Astrocyte (in vitro differentiated cells and primary cell): ENCODE results near the gene ELMO1. TPM values are rescaled to one million over a fixed set of nuclear protein-coding genes. Genes with fewer than 3 reads are reported as not detected.

Experiments
- DNase-seq: peaks from one replicate; pipeline ENCODE4 v3.0.0-alpha.2; 2010; ENCODE audit warnings: low read depth
- FAIRE-seq: peaks from 2 replicates; lab custom pipeline; 2011; peaks lifted over from hg19 to GRCh38; lab: Jason Lieb, UNC
- H2AFZ ChIP-seq: 2 replicates; pipeline ENCODE4 v1.6.0; 2012; ENCODE audit warnings: low read depth, low read length, inconsistent platforms
- H3K27ac ChIP-seq: 2 replicates; pipeline ENCODE4 v1.5.1; 2011; ENCODE audit warnings: low read depth, low read length, inconsistent platforms
- H3K27me3 ChIP-seq: 2 replicates; pipeline ENCODE4 v1.6.0; 2011; ENCODE audit warnings: low read length, inconsistent platforms; ENCODE audit not compliant: insufficient read depth
- H3K36me3 ChIP-seq: 2 replicates; pipeline ENCODE4 v1.5.1; 2011; ENCODE audit warnings: low read length, inconsistent platforms; ENCODE audit not compliant: insufficient read depth
- H3K4me1 ChIP-seq: 2 replicates; pipeline ENCODE4 v1.5.1; 2011; ENCODE audit warnings: low read length, inconsistent platforms; ENCODE audit not compliant: insufficient read depth
- H3K4me2 ChIP-seq: 2 replicates; pipeline ENCODE4 v1.6.0; 2012; ENCODE audit warnings: low read length, inconsistent platforms
- H3K4me3 ChIP-seq: 2 replicates; pipeline ENCODE4 v1.5.1; 2011; ENCODE audit warnings: low read depth, mild to moderate bottlenecking, low read length, inconsistent platforms; ENCODE audit not compliant: insufficient read depth
- H3K79me2 ChIP-seq: 2 replicates; pipeline ENCODE4 v1.6.0; 2012; ENCODE audit warnings: mild to moderate bottlenecking, low read length, inconsistent platforms; ENCODE audit not compliant: insufficient read depth
- H3K9ac ChIP-seq: 2 replicates; pipeline ENCODE4 v1.6.0; 2012; ENCODE audit warnings: mild to moderate bottlenecking, low read length, inconsistent platforms
- H3K9me3 ChIP-seq: 2 replicates; pipeline ENCODE4 v1.5.1; 2012; ENCODE audit warnings: low read depth, mild to moderate bottlenecking, low read length, inconsistent platforms; ENCODE audit not compliant: insufficient read depth
- H4K20me1 ChIP-seq: 2 replicates; pipeline ENCODE4 v1.6.0; 2012; ENCODE audit warnings: low read length, inconsistent platforms; ENCODE audit not compliant: insufficient read depth
- H3K27ac Mint-ChIP-seq: one replicate; pipeline ENCODE4 v1.8.0; 2021; ENCODE audit warnings: mild to moderate bottlenecking, mixed read lengths; ENCODE audit not compliant: unreplicated experiment
- H3K27me3 Mint-ChIP-seq: one replicate; pipeline ENCODE4 v1.8.0; 2021; ENCODE audit warnings: low read depth, mixed read lengths; ENCODE audit not compliant: unreplicated experiment
- H3K36me3 Mint-ChIP-seq: one replicate; pipeline ENCODE4 v1.8.0; 2021; ENCODE audit warnings: low read depth, mixed read lengths; ENCODE audit not compliant: unreplicated experiment
- H3K4me1 Mint-ChIP-seq: one replicate; pipeline ENCODE4 v1.8.0; 2021; ENCODE audit warnings: low read depth, mixed read lengths; ENCODE audit not compliant: unreplicated experiment
- H3K4me3 Mint-ChIP-seq: one replicate; pipeline ENCODE4 v1.8.0; 2021; ENCODE audit warnings: mild to moderate bottlenecking, moderate library complexity, mixed read lengths; ENCODE audit not compliant: unreplicated experiment
- H3K9me3 Mint-ChIP-seq: one replicate; pipeline ENCODE4 v1.8.0; 2021; ENCODE audit warnings: mild to moderate bottlenecking, mixed read lengths; ENCODE audit not compliant: unreplicated experiment
- EZH2 ChIP-seq: IDR thresholded peaks from 2 replicates; pipeline ENCODE4 v1.6.1; 2012; ENCODE audit warnings: mild to moderate bottlenecking, low read length, inconsistent platforms; ENCODE audit not compliant: insufficient read depth
- total RNA-seq: library from RNA; stranded (reverse); gene quantifications from 2 replicates; pipeline ENCODE4 v1.2.1, GENCODE V29; 2021
- TF ChIP-seq, protein P1 (sequence below): IDR thresholded peaks from 2 replicates; pipeline ENCODE4 v1.5.1; 2011; ENCODE audit warnings: low read depth, mild to moderate bottlenecking, inconsistent platforms, low read length, moderate library complexity; ENCODE audit not compliant: insufficient read depth

The ELMO1 gene
- total RNA-seq, 1 donor from 2014 or later: 20.4 TPM

DNA sequence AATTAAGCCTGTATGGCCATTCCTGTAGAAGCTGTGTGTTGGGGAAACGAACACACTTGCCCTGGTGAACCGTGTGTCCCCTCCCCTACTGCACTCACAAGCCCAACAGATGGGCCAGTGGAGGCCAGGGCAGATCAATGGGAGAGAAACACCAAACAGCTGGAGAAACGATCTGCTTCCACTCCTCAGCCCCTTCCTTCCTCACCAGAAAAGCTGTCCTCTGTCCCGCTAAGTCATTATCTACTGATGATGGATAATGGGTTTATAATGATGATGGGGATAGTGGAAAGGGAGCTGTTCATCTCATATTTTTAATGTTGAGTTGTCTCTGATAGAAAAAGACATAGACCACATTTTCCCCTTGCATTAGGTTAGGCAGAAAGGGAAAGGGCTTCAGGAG lies 99.7 kb downstream of the ELMO1 start:
- TF ChIP-seq, protein P1, sequence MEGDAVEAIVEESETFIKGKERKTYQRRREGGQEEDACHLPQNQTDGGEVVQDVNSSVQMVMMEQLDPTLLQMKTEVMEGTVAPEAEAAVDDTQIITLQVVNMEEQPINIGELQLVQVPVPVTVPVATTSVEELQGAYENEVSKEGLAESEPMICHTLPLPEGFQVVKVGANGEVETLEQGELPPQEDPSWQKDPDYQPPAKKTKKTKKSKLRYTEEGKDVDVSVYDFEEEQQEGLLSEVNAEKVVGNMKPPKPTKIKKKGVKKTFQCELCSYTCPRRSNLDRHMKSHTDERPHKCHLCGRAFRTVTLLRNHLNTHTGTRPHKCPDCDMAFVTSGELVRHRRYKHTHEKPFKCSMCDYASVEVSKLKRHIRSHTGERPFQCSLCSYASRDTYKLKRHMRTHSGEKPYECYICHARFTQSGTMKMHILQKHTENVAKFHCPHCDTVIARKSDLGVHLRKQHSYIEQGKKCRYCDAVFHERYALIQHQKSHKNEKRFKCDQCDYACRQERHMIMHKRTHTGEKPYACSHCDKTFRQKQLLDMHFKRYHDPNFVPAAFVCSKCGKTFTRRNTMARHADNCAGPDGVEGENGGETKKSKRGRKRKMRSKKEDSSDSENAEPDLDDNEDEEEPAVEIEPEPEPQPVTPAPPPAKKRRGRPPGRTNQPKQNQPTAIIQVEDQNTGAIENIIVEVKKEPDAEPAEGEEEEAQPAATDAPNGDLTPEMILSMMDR: no peak
- TF ChIP-seq EZH2: no peak
- H3K27me3 Mint-ChIP-seq: no peaks in the 10 kb centered on the region
- no peaks in the 10 kb centered on the region for H3K4me1 ChIP-seq
- H3K4me1 Mint-ChIP-seq: peaks cover 4% of the 10 kb centered on the region
- peaks cover 3% of the 10 kb centered on the region for H3K9me3 Mint-ChIP-seq
- H3K27ac ChIP-seq: no peak overlapping the region
- no peaks in the 10 kb centered on the region for H4K20me1 ChIP-seq
- H2AFZ ChIP-seq: no peak overlapping the region
- peaks cover 4% of the 10 kb centered on the region for H3K36me3 Mint-ChIP-seq
- no peak overlapping the region for H3K27ac Mint-ChIP-seq
- H3K27me3 ChIP-seq: no peaks in the 10 kb centered on the region
- H3K4me3 Mint-ChIP-seq: no peak overlapping the region
- H3K4me3 ChIP-seq: no peak overlapping the region
- no peak overlapping the region for H3K9ac ChIP-seq
- DNase-seq: no peak
- no peak for FAIRE-seq
- no peaks in the 10 kb centered on the region for H3K9me3 ChIP-seq
- no peak overlapping the region for H3K4me2 ChIP-seq
- H3K36me3 ChIP-seq: no peaks in the 10 kb centered on the region
- no peaks in the 10 kb centered on the region for H3K79me2 ChIP-seq

DNA sequence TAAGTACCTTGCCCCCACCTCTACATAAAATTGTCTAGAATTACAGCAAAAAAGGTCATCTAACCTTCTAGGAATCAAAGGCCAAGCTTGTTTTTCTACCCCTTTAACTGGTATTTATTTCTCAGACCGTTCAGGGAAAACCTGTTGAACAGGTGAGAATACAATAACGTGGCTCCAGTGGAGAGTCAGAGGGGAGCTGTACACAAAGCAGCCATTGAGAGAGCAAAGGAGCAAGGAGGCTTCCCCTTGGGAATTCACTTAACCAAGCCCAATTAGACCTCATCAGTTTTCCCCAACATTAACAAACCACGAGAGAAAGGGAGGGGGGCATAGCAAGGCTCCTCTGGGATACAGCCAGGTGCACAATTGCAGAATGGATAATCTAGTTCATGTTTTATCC lies 101.9 kb downstream of the ELMO1 start:
- no peaks in the 10 kb centered on the region for H3K36me3 ChIP-seq
- Mint-ChIP-seq H3K4me3 (no peak overlapping the region), H3K4me1 (no peaks in the 10 kb centered on the region), H3K27me3 (no peaks in the 10 kb centered on the region), H3K27ac (no peak overlapping the region), H3K36me3 (no peaks in the 10 kb centered on the region), H3K9me3 (no peaks in the 10 kb centered on the region)
- H3K4me1 ChIP-seq: no peaks in the 10 kb centered on the region
- no peak for FAIRE-seq
- H3K9me3 ChIP-seq: no peaks in the 10 kb centered on the region
- H3K79me2 ChIP-seq: no peaks in the 10 kb centered on the region
- TF ChIP-seq, protein P1: no peak
- no peak for TF ChIP-seq EZH2
- no peak overlapping the region for H3K27ac ChIP-seq
- no peaks in the 10 kb centered on the region for H3K27me3 ChIP-seq
- H3K4me3 ChIP-seq: no peak overlapping the region
- H3K4me2 ChIP-seq: no peak overlapping the region
- H2AFZ ChIP-seq: no peak overlapping the region
- no peak overlapping the region for H3K9ac ChIP-seq
- no peak for DNase-seq
- H4K20me1 ChIP-seq: no peaks in the 10 kb centered on the region

DNA sequence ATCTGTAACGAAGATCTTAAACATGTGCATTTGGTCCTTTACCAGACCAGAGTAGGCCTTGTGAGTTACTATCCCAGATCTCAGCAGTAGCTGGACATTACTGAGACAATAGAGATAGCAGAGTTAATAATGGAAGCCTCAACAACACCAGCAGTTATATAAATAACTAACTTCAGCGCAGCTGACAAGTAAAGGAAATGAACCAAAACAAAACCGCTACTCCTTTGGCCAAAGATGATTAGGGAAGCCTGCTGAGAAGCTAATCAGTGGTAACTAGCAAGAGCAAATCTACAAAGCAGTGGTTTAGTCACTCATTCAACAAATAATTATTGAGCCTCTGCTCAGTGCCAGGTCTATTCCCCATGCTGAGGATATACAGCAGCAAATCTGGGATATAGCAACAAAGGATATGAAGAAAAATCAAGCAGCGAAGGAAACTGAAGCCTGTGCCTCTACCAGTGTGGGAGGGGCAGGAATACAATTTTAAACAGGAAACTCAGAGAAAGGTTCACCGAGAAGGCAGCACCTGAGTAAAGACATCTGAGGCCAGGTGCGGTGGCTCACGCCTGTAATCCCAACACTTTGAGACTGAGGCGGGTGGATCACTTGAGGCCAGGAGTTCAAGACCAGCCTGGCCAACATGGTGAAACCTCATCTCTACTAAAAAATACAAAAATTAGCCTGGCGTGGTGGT lies 103.6 kb downstream of the ELMO1 start:
- Histone ChIP-seq H3K9ac (no peak overlapping the region), H3K27me3 (no peaks in the 10 kb centered on the region), H3K4me2 (no peak overlapping the region), H3K4me1 (no peaks in the 10 kb centered on the region), H3K27ac (no peak overlapping the region), H4K20me1 (no peaks in the 10 kb centered on the region), H3K4me3 (no peak overlapping the region), H2AFZ (no peak overlapping the region), H3K79me2 (no peaks in the 10 kb centered on the region), H3K9me3 (no peaks in the 10 kb centered on the region), H3K36me3 (no peaks in the 10 kb centered on the region)
- Mint-ChIP-seq H3K4me3 (no peak overlapping the region), H3K4me1 (no peaks in the 10 kb centered on the region), H3K27ac (no peak overlapping the region), H3K27me3 (no peaks in the 10 kb centered on the region), H3K36me3 (no peaks in the 10 kb centered on the region), H3K9me3 (no peaks in the 10 kb centered on the region)
- no peak for FAIRE-seq
- no peak for DNase-seq
- TF ChIP-seq, protein P1: no peak
- TF ChIP-seq EZH2: no peak
